Measurements from ENCODE around the gene TMBIM6. TPM values are rescaled to one million over a fixed set of nuclear protein-coding genes. Genes with fewer than 3 reads are reported as not detected.
A peak's percentile ranks its signal among the peaks of the same experiment; 100 is the strongest.
"Not testable (repeated sequence)": the region's sequence is repeated elsewhere in the genome, so short reads cannot be mapped to it uniquely, and the experiment has no call there.

Gene TMBIM6
- total RNA-seq, 1 donor from 2014 or later = 233 TPM

DNA sequence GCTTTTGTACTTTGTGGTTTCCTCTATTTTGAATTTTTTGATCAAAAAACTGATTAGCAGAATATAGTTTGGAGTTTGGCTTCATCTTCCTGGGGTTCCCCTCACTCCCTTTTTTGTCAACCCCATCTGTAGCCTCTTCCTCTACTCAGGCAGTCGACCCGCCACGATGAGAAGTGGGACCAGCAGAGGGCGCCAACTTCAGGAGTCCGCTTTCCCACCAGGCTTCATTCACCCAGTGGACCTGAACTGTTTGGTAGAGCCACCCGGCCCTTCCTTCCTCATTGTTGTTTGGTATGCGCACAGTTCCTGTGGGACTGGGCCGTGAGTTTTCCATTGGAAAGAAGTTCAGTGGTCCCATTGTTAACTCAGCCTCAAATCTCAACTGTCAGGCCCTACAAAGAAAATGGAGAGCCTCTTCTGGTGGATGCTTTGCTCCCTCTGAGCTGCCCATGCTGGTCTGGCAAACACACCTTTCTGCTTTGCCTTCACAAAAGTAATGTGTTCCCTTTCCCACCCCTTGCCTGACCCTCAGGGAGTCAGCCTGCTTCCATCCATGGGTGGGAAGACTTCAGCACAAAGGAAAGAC, 21.7 kb downstream of the TMBIM6 start:
- intact Hi-C loops (cut with DNase I) = no loop called here
- peak; percentile 87 for DNase-seq
- ATAC-seq (ENCODE audit: poor library complexity) = peak; percentile 78

DNA sequence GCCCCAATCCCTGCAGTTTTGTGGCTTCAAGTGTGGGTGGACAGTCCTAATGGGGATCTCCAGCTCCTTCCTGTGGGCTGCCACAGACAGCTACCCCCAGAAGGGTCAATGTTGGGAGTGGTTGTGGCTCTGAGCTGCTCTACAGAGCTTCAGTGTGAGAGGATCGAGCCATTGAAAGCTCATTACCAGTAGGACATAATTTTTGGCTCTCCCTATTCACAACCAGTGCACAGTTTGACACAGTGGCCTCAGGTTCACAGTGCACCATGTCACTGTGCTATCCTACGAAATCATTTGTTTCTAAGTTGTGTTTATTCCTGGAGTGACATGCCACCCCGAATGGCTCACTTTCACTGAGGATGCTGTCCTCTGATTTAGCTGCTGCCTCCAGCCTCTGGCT, 22.8 kb downstream of the TMBIM6 start:
- no peak for DNase-seq
- intact Hi-C loops (cut with DNase I) = no loop called here
- ATAC-seq (ENCODE audit: poor library complexity) = no peak

DNA sequence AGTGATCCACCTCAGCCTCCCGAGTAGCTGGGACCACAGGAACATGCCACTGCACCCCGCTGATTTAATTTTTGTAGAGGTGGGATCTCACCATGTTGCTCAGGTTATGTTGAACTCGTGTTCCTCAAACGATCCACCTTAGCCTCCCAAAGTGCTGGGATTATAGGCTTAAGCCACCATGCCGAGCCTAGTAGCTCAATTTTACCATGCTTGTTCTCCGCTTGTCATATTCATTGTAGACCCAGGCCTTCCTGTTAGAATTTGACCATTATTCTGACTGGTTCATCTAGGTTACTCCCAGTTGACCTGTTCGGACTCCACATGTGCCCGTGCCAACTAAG, 24.7 kb downstream of the TMBIM6 start:
- ATAC-seq (ENCODE audit: poor library complexity) = no peak
- intact Hi-C loops (cut with DNase I) = no loop called here
- DNase-seq = no peak

DNA sequence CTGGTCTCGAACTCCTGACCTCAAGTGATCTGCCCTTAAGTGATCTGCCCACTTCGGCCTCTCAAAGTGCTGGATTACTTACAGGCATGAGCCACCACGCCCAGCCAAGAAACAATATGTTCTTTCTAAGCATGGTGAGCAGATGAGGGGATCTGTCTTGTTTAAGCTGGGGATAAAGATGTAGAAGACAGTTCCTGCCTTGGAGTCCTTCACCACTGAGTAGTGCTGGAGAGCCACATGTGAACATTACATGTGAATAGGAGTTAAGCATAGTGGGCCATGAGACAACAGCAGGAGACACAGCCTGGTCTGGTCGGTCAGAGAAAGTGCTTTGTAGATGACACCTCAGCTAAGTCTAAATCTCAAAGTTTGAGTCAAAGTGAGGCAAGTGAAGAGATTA, 26.0 kb downstream of the TMBIM6 start:
- ATAC-seq (ENCODE audit: poor library complexity) (no peak), DNase-seq (no peak)
- intact Hi-C loops (cut with DNase I) = no loop called here

DNA sequence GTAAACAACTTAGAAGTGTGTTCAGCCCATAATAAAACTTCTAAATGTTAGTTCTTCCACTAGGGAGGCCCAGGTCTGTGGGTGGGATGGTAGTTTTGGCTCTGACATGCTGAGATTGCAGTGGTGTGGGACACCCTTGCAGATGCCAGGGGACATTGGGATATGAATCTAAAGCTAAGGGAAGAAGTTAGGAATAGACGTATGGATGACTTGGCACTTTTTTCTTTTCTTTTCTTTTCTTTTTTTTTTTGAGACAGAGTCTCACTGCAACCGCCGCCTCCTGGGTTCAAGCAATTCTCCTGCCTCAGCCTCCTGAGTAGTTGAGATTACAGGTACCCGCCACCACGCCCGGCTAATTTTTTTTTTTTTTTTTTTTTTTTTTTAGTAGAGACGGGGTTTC, 31.7 kb downstream of the TMBIM6 start:
- not testable (repeated sequence) for ATAC-seq (ENCODE audit: poor library complexity); DNase-seq
- intact Hi-C loops (cut with DNase I) = loop anchor here (10.0 kb wide), 1 partner anchor 202 kb away; the partner anchor contains the start of gene AQP6

DNA sequence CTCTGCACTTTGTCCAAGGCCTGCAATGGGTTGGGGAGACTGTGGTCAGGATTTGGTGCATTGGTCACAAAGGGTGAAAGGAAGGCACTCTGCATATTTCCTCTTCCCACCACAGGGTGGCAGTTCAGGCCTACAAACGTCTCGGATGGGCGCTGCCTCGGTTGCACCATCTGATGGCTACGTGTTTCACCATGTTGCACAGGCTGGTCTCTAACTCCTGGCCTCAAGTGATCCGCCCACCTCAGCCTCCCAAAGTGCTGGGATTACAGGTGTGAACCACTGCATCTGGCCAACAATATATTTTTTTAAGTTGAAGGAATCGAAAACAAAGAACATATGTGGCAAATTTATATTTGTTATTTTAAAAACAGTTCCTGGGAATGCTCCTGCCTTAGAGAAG, 35.1 kb downstream of the TMBIM6 start:
- peak; percentile 80 for DNase-seq

DNA sequence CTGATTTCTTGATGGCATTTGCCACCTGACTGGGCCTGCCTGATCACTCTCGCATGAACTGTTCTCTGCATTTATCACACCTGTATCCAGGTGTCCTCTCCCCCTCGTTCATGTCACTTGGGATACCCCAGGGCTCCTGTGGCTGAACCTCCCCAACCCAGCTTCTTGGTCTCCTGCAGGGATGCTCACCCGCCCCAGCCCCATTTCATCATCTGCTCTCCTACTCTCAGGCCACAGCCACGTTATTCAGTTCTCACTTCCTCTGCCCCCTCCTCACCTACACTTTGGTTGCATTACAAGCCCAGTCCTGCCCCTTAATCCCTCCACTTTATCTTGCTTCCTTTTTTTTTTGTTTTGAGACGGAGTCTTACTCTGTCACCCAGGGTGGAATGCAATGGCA, 35.5 kb downstream of the TMBIM6 start:
- ATAC-seq (ENCODE audit: poor library complexity) = no peak
- DNase-seq = no peak
- intact Hi-C loops (cut with DNase I) = loop anchor here (10.0 kb wide), 1 partner anchor 198 kb away; the partner anchor contains the start of gene AQP6

More for the DNA sequence above, 35.1 kb downstream of the TMBIM6 start:
- ATAC-seq (ENCODE audit: poor library complexity) = peak; percentile 94
- intact Hi-C loops (cut with DNase I) = loop anchor here (10.0 kb wide), 1 partner anchor 198 kb away; the partner anchor contains the start of gene AQP6

DNA sequence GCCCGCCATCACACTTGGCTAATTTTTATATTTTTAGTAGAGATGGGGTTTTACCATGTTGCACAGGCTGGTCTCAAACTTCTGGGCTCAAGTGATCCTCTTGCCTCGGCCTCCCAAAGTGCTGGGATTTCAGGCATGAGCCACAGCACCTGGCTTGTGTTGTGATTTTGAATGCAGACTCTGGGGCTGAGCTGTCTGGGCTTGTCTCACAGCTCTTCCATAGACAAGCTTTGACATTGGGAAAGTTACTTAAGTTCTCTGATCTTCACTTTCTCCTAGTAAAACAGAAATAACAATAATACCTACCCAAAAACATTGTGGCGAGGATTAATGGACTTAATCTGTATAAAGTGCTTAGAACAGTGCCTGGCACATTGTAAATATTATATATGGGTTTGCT, 36.0 kb downstream of the TMBIM6 start:
- ATAC-seq (ENCODE audit: poor library complexity) (no peak), DNase-seq (no peak)
- intact Hi-C loops (cut with DNase I) = loop anchor here (10.0 kb wide), 1 partner anchor 197 kb away; the partner anchor contains the start of gene AQP6

DNA sequence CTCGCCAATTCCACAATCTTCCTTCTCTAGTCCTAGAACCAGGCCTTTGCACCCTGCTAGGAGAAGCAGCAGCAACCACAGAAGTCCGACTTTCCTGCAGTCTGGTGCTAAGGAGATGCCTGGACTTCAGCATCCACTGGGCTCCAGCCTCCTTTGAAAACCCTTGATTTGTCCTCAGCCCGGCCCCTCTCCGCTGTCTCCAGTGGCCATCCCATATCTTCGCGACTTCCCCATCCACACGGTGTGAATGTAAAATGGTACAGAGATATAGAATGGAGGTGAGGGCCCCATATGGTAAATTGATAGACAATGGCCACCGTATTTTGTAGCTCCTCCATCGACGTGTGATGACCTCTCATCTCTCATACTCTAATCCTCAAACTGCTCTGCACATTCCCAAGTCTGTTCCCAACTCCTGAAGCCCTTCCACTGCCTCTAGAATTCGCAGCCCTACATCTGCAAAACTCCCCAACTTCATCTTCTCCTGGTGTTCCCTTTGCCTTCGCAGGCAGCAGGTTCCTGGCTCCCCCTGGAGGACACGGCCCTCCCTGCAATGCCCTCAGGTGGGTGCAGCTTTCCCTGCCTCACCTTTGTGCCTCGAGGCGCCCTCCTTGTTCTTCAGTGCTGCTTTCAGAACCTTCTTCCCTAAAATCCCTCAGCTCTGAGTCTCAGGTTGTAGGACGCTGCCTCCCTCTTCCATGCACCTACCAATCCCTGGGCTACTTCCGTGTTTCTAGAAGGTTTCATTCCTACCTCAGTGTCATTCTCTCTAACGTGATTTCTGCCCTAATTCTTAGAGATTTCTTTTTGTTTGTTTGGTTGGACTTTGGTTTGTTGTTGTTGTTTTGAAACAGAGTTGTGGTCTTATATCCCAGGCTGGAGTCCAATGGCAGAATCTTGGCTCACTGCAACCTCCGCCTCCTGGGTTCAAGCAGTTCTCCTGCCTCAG, 36.7 kb downstream of the TMBIM6 start:
- intact Hi-C loops (cut with DNase I) = loop anchor here (2.0 to 10.0 kb wide), 2 partner anchors 63 to 197 kb away; partner anchors contain the start of gene AQP6
- peak; percentile 61 for ATAC-seq (ENCODE audit: poor library complexity)
- DNase-seq = peak; percentile 67

DNA sequence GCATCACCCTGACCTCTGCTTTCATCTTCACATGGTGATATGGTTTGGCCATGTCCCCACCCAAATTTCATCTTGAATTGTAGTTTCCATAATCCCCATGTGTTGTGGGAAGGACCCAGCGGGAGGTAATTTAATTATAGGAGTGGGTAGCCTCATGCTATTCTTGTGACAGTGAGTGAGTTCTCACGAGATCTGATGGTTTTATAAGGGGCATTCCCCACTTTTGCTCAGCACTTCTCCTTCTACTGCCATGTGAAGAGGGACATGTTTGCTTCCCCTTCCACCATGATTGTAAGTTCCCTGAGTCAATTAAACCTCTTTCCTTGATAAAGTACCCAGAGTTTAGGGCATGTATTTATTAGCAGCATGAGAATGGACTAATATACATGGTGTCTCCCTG, 38.2 kb downstream of the TMBIM6 start:
- DNase-seq = no peak
- ATAC-seq (ENCODE audit: poor library complexity) = no peak
- intact Hi-C loops (cut with DNase I) = loop anchor here (2.0 to 10.0 kb wide), 2 partner anchors 61 to 195 kb away; partner anchors contain the start of gene AQP6

DNA sequence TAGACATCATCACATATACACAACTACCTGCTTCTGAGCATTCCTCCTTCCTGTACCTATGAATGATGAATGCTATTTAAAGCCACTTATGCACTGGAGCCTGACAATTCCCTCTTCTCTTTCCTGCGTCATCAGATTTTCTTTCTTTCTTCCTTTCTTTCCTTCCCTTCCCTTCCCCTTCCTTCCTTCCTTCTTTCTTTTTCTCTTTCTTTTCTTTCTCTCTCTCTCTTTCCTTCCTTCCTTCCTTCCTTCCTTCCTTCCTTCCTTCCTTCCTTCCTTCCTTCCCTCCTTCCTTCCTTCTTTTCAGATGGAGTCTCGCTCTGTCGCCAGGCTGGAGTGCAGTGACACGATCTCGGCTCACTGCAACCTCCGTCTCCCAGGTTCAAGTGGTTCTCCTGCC, 39.6 kb downstream of the TMBIM6 start:
- intact Hi-C loops (cut with DNase I); ATAC-seq (ENCODE audit: poor library complexity); DNase-seq: not testable (repeated sequence)

DNA sequence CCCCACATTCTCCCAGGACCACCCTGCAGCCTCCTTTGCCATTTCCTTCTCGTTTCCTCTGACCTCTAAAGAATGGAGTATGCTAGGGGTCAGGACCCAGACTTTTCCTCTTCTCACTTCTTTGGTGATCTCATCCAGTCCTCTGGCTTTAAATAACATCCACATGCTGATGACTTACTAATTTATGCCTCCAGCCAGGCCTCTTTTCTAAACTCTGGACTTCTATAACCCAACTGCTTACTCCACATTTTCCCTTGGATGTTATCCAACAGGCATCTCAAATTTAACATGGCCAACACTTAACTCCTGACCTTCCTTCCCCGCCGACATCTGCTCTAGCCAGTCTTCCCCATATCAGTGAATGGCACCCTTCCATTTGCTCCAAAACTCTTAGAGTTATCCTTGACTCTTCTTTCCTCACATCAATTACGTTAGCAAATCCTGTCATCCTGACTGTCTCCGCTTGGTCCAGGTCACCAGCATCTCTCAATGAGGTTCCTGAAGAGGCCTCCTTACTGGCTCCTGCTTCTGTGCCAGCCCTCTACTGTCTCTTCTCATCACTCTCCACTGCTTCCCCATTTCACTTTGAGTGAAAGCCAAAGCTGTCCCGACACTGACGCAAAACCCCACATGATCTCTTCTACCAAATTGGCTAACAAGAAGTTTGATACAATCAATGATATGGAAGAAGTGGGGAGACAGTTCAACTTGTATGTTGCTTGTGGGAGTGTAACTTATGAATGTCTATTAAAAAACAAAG, 42.7 kb downstream of the TMBIM6 start:
- ATAC-seq (ENCODE audit: poor library complexity) (peak; percentile 45), DNase-seq (no peak)
- intact Hi-C loops (cut with DNase I) = no loop called here

DNA sequence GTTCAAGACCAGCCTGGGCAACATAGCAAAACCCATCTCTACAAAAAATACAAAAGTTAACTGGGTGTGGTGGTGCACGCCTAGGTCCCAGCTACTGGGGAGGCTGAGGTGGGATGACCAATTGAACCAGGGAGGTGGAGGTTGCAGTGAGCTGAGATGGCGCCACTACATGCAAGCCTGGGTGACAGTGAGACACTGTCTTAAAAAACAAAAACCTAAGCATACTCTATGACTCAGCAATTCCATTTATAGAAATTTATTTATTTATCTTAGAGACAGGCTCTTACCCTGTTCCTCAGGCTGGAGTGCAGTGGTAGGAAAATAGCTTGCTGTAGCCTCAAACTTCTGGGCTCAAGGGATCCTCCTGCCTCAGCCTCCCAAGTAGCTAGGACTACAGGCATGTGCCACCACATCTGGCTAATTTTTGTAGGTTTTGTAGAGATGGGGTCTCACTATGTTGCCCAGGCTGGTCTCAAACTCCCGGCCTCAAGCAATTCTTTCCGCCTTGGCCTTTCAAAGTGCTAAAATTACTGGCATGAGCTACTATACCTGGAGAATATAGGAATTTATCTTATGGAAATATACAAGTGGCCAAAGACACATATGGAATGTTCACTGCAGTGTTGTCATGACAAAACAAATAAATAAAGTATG, 43.5 kb downstream of the TMBIM6 start:
- DNase-seq (no peak), ATAC-seq (ENCODE audit: poor library complexity) (no peak)
- intact Hi-C loops (cut with DNase I) = no loop called here

DNA sequence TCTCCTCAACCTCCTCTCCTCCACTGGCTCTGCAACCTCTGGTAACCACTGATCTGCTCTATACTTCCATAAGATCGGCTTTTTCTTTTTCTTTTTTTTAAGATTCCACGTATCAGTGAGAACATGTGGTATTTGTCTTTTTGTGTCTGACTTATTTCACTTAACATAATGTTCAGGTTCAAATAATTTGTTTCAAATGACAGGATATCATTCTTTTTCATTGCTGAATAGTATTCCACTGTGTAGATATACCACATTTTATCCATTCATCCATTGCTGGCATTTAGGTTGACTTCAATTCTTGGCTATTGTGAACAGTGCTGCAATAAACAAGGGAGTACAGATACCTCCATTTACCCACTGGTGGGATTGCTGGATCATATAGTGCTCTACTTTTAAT, 46.3 kb downstream of the TMBIM6 start:
- ATAC-seq (ENCODE audit: poor library complexity) (no peak), DNase-seq (no peak)
- intact Hi-C loops (cut with DNase I) = no loop called here

DNA sequence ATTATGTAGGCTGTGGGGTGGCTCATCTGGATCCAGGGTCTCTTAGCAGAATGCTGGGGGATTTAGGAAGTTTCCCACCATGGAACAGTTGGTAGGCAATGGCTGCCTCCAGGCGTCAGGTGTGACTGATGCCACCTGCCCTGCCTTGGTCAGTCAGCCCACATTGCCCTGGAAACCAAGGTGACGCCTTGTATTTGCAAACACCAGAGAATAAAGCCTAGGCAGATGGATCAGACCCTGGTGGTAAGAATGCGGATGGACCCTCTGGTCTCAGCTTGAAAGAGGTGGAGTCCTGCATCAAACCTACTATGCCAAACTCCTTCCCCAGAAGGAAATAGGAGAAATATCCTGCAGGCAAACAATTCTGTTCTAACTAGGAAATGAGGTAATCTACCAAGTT, 48.6 kb downstream of the TMBIM6 start:
- intact Hi-C loops (cut with DNase I) = no loop called here

DNA sequence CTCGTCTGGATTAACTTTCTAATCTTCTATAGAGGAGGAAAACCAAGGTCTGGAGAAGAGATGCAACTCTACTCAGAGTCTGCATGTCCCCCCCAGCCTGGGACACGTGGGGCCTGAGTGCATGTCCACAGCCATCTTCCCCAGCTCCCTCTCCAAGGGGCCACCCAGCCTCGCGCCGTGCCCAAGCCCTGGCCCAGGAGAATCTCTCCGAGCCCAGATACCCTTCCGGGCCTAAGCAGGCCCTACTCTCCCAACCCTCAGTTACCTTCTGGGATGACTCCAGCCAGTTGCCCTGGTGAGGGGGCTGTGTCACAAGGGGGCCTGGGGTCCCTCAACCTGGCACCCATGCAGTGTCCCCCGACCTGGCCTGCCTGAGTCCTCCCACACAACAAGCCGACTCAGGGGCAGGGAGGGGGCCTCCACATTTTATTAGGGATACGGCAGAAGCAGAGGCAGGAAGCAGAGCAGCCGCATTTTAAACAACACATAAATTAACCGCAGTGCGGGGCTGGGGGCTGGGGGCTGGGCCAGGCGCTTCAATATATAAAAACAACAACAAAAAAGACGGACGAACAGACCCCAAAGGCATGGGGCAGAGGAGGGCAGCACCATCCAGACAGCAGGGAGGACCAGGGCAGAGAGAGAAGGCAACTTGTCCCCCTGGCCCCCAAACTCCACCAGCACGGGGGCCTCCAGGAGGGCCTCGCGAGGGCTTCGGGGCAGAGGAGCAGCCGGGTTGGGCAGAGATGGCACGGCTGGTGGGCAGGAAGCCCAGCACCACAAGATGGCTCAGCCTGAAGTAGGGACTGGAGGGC, 49.6 kb downstream of the TMBIM6 start:
- ATAC-seq (ENCODE audit: poor library complexity) = no peak
- intact Hi-C loops (cut with DNase I) = no loop called here

More for the DNA sequence above, 48.6 kb downstream of the TMBIM6 start:
- ATAC-seq (ENCODE audit: poor library complexity) (no peak), DNase-seq (no peak)

DNA sequence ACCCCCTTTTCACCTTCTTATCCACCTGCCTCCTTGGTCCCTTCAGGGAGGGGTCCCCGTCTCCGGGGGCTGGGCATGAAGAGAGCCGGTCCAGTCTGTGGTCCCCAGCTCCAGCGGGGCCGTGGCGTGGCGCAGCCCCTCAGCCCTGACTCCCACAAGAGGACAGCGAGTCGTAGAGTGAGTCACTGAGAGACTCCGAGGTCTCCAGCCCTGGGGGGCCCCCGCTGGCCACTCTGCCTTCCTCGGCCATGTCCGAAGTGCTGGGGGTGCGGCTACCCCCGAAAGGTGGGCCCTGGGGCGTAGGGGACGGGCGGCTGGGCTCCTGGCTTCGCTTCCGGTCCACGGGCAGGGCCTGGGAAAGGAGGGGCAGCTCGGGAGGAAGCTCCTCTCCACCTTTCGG, 50.3 kb downstream of the TMBIM6 start:
- ATAC-seq (ENCODE audit: poor library complexity) = no peak
- intact Hi-C loops (cut with DNase I) = no loop called here
- DNase-seq = no peak

More for the DNA sequence above, 49.6 kb downstream of the TMBIM6 start:
- no peak for DNase-seq
